ENCODE data around the gene KLRC4.

- TF ChIP-seq, protein P1, sequence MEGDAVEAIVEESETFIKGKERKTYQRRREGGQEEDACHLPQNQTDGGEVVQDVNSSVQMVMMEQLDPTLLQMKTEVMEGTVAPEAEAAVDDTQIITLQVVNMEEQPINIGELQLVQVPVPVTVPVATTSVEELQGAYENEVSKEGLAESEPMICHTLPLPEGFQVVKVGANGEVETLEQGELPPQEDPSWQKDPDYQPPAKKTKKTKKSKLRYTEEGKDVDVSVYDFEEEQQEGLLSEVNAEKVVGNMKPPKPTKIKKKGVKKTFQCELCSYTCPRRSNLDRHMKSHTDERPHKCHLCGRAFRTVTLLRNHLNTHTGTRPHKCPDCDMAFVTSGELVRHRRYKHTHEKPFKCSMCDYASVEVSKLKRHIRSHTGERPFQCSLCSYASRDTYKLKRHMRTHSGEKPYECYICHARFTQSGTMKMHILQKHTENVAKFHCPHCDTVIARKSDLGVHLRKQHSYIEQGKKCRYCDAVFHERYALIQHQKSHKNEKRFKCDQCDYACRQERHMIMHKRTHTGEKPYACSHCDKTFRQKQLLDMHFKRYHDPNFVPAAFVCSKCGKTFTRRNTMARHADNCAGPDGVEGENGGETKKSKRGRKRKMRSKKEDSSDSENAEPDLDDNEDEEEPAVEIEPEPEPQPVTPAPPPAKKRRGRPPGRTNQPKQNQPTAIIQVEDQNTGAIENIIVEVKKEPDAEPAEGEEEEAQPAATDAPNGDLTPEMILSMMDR (IDR thresholded peaks at IDR 0.05) = no peak
- TF ChIP-seq EZH2 (IDR thresholded peaks at IDR 0.05; ENCODE audit: borderline replicate concordance, insufficient read depth, low read depth, low read length, poor library complexity, severe bottlenecking) = no peak
Measured at GRCh38 chr12:10384191-10384590, 25.4 kb downstream of the KLRC4 start.

Data from B cell (primary cell).